ENCODE results near the gene RNF157.

DNA sequence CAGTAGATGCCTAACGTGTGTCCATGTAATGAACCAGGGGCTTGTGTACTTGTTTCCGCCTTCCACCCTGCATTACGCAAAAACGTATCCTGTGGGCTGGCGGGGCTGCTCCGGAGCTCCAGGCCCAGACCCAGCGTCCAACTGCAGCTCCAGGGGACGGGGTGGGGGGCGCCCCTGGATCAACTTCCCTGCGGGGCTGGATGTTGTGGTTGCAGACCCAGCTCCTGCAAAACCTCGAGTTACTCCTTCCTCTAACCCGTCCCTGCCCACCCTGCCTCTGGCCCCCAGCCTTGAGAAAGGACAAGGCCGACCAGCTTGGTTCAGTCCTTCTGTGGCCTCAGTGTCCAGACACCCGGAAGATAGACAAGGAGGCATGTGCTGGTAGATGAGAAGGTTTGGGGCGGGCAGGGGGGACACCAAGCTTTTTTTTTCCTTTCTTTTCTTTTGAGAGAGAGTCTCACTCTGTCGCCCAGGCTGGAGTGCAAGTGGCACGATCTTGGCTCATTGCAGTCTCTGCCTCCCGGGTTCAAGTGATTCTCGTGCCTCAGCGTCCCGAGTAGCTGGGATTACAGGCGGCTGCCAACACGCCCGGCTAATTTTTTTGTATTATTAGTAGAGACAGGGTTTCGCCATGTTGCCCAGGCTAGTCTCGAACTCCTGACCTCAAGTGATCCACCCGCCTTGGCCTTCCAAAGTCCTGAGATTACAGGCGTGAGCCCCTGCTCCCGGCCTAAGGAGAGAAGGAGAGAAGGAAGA lies 136.0 kb downstream of the RNF157 start:
- TF ChIP-seq ZFPM2 (CRISPR knock-in tag; IDR thresholded peaks at IDR 0.05): no peak
- TF ChIP-seq CBFB (CRISPR knock-in tag; IDR thresholded peaks at IDR 0.05): no peak
- no peak for TF ChIP-seq ILK (tag; IDR thresholded peaks at IDR 0.05; ENCODE audit: borderline replicate concordance, low read depth)
- TF ChIP-seq, protein P1, sequence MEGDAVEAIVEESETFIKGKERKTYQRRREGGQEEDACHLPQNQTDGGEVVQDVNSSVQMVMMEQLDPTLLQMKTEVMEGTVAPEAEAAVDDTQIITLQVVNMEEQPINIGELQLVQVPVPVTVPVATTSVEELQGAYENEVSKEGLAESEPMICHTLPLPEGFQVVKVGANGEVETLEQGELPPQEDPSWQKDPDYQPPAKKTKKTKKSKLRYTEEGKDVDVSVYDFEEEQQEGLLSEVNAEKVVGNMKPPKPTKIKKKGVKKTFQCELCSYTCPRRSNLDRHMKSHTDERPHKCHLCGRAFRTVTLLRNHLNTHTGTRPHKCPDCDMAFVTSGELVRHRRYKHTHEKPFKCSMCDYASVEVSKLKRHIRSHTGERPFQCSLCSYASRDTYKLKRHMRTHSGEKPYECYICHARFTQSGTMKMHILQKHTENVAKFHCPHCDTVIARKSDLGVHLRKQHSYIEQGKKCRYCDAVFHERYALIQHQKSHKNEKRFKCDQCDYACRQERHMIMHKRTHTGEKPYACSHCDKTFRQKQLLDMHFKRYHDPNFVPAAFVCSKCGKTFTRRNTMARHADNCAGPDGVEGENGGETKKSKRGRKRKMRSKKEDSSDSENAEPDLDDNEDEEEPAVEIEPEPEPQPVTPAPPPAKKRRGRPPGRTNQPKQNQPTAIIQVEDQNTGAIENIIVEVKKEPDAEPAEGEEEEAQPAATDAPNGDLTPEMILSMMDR (IDR thresholded peaks at IDR 0.05 in 2 of 3, conservative IDR thresholded peaks at IDR 0.05 in 1 of 3; ENCODE audit: insufficient read depth in 2 of 3, low read depth in 1 of 3, low read length in 3 of 3): no peak
